HG03439 (cell line): Measurements from ENCODE around the gene FBXO11.
A peak's percentile ranks its signal among the peaks of the same experiment; 100 is the strongest.
"Not testable (repeated sequence)": the region's sequence is repeated elsewhere in the genome, so short reads cannot be mapped to it uniquely, and the experiment has no call there.

Source experiments
- ATAC-seq: cut with Tn5 transposase; IDR thresholded peaks from one replicate; pipeline ENCODE4 v1.9.1; 2021; ENCODE audit warnings: mild to moderate bottlenecking, moderate library complexity; ENCODE audit not compliant: unreplicated experiment

Gene FBXO11

GRCh38 chr2:47862949-47863348, 43.3 kb downstream of the FBXO11 start:
- no peak for ATAC-seq

DNA sequence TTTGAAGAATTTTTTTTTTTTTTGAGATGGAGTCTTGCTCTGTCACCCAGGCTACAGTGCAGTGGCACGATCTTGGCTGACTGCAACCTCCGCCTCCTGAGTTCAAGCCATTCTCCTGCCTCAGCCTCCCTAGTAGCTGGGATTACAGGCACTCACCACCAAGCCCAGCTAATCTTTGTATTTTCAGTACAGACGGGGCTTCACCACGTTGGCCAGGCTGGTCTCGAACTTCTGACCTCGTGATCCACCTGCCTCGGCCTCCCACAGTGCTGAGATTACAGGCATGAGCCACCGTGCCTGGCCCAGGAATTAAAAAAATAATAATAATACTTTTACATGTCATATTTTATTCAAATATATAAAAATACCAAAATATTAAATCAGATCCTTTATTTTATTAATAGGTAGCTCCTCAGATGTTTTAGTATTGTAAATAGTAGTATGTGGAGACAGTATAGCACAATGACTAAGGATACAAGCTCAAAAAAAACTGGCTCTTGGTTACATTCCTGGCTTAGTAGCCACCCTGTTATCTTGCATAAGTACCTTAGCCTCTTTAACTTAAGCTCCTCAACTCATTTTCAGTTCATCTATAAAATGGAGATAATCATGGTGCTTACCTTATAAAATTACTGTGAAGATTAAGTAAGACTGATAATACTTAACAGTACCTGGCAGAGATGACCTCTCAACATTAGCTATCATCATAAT, 53.1 kb downstream of the FBXO11 start:
- ATAC-seq = not testable (repeated sequence)

DNA sequence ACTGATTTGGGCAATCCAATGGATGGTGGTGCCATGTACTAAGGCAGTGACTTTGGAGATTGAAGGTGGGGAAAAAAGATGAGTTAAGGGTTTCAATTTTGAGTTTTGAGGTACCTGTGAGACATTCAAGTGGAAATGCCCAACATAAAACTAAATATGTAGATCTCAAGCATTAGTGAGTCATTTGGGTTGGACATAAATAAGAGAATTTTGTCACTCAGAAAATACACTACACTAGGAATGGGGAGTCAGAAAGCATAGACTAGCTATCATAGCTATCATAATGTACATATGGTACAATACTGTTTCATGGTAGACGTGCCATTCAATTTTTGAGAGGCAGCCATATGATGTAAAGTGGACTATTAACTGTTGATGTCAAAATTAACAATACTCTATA, 56.1 kb downstream of the FBXO11 start:
- no peak for ATAC-seq

- no peak for ATAC-seq
Measured at GRCh38 chr2:47849368-47849767, 56.9 kb downstream of the FBXO11 start.

- no peak for ATAC-seq
Measured at GRCh38 chr2:47844162-47844561, 62.1 kb downstream of the FBXO11 start.

- ATAC-seq = no peak
Measured at GRCh38 chr2:47843407-47843806, 62.9 kb downstream of the FBXO11 start.

DNA sequence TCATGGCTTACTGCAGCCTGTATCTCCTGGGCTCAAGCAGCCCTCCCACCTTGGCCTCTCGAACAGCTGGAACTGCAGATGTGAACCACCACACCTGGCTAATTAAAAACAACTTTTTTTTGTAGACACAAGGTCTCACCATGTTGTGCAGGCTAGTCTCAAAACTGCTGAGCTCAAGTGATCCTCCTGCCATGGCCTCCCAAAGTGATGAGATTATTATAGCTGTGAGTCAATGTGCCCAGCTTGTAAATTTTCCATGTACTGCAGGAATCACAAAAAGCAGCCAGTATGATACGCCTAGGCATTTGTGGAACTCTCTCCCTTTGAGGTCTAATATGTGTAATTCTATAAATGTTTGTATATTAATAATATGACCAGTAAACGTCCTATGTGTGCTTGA, 63.5 kb downstream of the FBXO11 start:
- ATAC-seq = no peak

- no peak for ATAC-seq
Measured at GRCh38 chr2:47838686-47839085, 67.6 kb downstream of the FBXO11 start.

GRCh38 chr2:47838249-47838648, 68.0 kb downstream of the FBXO11 start:
- ATAC-seq = no peak

GRCh38 chr2:47833516-47833968, 72.8 kb downstream of the FBXO11 start:
- peak; percentile 83 for ATAC-seq

GRCh38 chr2:47822518-47822917, 83.8 kb downstream of the FBXO11 start:
- ATAC-seq = no peak

- no peak for ATAC-seq
Measured at GRCh38 chr2:47819834-47820233, 86.5 kb downstream of the FBXO11 start.

DNA sequence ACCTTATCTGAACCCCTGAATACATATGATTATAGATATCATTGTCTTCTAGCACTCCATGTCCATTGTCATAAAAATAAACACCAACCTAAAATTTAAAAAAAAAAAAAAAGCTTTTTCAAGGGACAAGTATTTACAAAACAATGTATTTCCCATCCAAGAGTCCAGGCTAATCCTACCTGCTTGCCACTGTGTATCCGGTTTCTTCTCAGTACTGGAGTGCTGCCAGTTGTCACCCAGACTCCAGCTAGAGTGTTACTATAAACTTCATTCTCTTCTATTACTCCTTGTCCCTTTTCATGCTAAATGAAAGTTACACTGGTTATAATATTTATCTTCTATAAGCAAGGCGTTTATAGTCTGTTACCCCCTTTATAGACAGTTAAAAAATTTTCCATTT, 87.5 kb downstream of the FBXO11 start:
- ATAC-seq = no peak

GRCh38 chr2:47815764-47816163, 90.5 kb downstream of the FBXO11 start:
- no peak for ATAC-seq

GRCh38 chr2:47811668-47812067, 94.6 kb downstream of the FBXO11 start:
- ATAC-seq = no peak

- ATAC-seq = no peak
Measured at GRCh38 chr2:47810850-47811249, 95.4 kb downstream of the FBXO11 start.

DNA sequence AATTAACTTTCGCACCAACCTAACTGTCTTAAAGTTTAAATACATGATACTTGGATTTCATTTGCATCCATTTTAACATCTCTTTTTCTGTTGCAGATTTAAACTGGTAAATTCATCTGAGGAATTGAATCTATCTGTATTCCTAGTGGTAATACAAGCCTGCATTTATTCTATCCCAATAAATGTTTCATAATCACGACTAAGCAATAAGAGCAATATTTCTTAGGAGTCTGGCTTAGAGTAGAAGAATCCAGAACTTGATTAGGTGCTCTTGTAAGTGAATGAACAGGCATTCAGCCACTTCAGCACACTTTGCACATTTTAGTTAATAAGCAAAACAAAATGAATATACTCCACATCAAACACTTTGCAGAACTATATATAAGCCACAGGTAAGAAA, 96.4 kb downstream of the FBXO11 start:
- ATAC-seq = no peak

DNA sequence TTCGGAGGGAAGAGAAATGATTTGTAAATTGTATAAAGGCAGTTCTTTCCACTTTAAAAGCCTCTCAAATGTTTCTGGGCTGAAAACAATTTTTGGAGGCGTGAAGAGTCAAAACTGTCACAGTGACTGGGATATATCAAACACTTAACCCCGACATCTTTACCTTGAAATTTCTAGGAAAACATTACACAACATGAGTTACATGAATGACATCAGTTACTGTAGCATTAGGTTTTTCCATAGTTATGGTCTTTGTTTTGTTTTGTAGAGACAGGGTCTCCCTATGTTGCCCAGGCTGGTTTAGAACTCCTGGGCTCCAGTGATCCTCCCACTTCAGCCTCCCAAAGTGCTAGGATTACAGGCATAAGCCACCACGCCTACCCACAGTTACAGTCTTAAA, 97.7 kb downstream of the FBXO11 start:
- ATAC-seq = no peak

DNA sequence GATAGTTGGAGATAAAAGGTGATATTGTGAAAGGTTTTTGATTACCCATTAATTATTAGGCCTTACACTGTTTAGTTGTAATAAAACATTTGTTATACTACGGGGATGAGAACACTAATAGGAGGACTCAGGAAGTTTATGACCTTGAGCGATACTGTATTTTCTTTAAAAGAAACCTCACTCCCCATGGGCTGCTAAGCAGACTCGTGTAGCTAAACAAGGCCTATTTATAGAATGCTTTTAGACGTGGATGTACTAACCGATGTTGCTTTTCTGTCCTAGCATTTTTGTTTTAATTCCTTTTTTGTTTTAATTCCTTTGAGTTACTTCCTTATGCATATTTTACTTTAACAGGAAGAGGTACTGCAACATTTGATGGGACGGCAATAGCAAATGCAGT, 100.4 kb downstream of the FBXO11 start:
- no peak for ATAC-seq

DNA sequence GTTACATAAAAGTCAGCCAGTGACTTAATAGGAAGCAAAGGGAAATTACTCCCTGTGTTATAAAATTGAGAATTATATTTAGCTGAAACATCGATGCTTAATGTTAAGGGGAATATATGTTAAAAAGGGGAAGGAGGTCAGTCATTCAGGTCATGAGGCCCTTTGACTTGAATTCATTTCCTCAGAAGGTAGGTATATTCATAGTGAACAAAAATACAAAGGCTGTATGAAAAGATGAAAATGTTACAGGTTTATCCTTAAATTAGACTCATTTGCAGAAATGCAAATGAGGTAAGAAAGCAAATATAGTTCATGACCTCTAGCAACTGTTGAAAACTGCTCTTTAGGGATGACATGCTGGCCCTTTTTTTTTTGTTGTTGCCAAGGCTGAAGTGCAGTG, 102.5 kb downstream of the FBXO11 start:
- ATAC-seq = no peak

GRCh38 chr2:47803363-47803762, 102.9 kb downstream of the FBXO11 start:
- ATAC-seq = no peak

GRCh38 chr2:47801118-47801517, 105.2 kb downstream of the FBXO11 start:
- ATAC-seq = no peak

DNA sequence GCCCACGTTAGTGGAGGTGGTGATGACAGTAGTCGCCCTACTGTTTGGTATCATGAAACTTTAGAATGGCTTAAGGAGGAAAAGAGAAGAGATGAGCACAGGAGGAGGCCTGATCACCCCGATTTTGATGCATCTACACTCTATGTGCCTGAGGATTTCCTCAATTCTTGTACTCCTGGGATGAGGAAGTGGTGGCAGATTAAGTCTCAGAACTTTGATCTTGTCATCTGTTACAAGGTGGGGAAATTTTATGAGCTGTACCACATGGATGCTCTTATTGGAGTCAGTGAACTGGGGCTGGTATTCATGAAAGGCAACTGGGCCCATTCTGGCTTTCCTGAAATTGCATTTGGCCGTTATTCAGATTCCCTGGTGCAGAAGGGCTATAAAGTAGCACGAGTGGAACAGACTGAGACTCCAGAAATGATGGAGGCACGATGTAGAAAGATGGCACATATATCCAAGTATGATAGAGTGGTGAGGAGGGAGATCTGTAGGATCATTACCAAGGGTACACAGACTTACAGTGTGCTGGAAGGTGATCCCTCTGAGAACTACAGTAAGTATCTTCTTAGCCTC, 107.2 kb downstream of the FBXO11 start:
- ATAC-seq = no peak
